SU-DHL-6 (cell line): ENCODE results near the gene BIRC2.

Experiments used
- EZH2phosphoT487 ChIP-seq: fragments of 200-600 bp; sonication (generic), shearing (Covaris generic); conservative IDR thresholded peaks from 2 replicates; pipeline ENCODE4 v1.6.1; 2018; ENCODE audit warnings: mild to moderate bottlenecking, antibody characterized with exemption, low read length, moderate library complexity, mixed read lengths
- TF ChIP-seq, protein P1 (sequence below): fragments of 200-600 bp; sonication (generic); IDR thresholded peaks from one replicate; pipeline ENCODE4 v1.5.1; 2017; ENCODE audit warnings: antibody characterized with exemption, mild to moderate bottlenecking, low read length, moderate library complexity; ENCODE audit not compliant: insufficient read depth, poor library complexity, severe bottlenecking

DNA sequence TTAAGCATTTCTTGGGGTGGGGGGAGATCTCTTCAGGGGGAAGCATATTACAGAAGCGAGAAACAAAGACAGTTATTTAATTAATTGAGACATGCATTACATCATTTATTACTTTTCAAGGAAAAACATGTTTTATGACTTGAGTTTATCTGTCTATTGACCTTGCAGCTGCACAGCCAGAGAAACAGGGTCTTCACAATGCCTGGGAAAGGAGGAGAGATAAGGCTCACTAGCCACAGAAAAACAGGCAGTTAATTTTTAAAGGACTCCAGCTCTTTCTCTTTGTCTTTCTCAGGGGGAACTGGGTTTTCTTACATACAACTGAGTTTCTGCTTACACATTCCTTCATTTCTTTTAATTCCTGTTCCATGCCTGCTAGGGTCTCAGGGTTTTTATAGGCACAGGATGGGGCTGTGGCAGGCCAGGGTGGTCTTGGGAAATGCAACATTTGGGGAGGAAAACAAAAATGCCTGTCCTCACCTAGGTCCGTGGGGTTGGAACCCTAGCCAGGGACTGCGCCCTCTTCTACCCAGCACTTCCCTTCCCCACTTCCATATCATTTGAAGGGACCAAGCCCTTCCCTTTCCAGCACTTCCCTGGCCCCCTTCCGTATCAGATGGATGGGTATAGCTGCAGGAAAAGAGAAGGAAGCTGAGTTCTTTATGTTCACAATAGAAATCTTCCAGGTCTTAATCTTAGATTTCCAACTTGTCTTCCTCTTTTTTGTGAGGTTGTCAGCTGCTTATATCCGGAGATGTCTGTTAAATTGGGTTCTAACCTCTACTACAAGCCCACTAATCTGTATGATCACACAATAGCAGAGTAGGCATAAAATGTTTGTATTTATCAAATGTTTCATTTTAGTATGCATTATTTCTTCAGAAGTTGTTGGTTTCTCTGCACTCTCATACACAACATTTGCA lies 38.3 kb downstream of the BIRC2 start:
- no peak for TF ChIP-seq EZH2phosphoT487
- TF ChIP-seq, protein P1, sequence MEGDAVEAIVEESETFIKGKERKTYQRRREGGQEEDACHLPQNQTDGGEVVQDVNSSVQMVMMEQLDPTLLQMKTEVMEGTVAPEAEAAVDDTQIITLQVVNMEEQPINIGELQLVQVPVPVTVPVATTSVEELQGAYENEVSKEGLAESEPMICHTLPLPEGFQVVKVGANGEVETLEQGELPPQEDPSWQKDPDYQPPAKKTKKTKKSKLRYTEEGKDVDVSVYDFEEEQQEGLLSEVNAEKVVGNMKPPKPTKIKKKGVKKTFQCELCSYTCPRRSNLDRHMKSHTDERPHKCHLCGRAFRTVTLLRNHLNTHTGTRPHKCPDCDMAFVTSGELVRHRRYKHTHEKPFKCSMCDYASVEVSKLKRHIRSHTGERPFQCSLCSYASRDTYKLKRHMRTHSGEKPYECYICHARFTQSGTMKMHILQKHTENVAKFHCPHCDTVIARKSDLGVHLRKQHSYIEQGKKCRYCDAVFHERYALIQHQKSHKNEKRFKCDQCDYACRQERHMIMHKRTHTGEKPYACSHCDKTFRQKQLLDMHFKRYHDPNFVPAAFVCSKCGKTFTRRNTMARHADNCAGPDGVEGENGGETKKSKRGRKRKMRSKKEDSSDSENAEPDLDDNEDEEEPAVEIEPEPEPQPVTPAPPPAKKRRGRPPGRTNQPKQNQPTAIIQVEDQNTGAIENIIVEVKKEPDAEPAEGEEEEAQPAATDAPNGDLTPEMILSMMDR = no peak
